ENCODE data around the gene TUBA1C. TPM values are rescaled to one million over a fixed set of nuclear protein-coding genes. Genes with fewer than 3 reads are reported as not detected.
A peak's percentile ranks its signal among the peaks of the same experiment; 100 is the strongest.

TUBA1C gene
- total and polyA plus RNA-seq, 9 of the 15 experiments (the other 6 are each of a cell fraction or from before 2014, with no cell fraction given) = 755 to 3,012 (median 914) TPM

DNA sequence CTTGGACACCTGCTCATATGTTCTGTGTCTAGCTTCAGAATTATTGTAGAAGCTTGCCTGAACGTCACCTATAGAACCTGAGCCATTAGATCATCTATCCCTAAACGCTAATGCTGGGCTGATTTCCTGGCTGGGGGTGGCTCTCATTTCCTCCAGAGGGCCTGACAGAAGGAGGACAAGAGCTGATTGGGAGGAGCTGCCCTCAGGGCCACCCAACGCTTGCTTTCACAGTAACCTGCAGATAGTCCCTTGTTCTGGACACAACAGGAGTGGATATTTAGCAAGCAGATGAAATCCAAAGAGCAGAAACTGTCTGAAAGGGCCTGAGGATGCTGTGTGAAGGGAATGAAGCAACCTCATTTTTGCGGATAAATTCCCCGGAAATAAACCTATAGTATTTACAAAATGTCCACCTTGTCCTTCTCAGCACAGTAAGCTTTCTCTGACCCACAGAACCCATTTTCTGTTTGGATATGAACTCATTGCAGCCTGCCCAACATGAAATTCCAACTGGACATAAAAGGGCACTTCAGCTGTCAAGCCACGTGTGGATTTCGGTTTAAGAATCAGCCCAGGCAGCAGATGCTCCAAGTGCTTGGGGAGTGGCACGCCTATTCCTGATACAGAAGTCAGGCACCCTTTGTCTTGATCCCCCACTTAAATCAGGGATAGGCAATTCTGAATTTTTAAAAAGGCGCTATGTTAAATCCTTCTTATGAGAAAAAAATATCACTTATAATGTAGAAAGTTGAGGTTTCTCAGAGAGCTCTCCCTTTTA lies 32.8 kb upstream of the TUBA1C start:
- in situ Hi-C loops (cut with MboI) = loop anchor here (5.0 kb wide), 2 partner anchors 90 to 170 kb away; partner anchors contain the start of gene KMT2D
- no peak for TF ChIP-seq LEF1 (IDR thresholded peaks at IDR 0.05)
- no peak for TF ChIP-seq TAF1 (IDR thresholded peaks at IDR 0.05; ENCODE audit: control insufficient read depth, extremely low read depth, insufficient read depth, low read length, severe bottlenecking)
- TF ChIP-seq PHF21A (IDR thresholded peaks at IDR 0.05; ENCODE audit: borderline replicate concordance, low read depth) = 0 out of 2 replicates have a peak, but pooled peaks have one; percentile 10
- TF ChIP-seq, protein P1, sequence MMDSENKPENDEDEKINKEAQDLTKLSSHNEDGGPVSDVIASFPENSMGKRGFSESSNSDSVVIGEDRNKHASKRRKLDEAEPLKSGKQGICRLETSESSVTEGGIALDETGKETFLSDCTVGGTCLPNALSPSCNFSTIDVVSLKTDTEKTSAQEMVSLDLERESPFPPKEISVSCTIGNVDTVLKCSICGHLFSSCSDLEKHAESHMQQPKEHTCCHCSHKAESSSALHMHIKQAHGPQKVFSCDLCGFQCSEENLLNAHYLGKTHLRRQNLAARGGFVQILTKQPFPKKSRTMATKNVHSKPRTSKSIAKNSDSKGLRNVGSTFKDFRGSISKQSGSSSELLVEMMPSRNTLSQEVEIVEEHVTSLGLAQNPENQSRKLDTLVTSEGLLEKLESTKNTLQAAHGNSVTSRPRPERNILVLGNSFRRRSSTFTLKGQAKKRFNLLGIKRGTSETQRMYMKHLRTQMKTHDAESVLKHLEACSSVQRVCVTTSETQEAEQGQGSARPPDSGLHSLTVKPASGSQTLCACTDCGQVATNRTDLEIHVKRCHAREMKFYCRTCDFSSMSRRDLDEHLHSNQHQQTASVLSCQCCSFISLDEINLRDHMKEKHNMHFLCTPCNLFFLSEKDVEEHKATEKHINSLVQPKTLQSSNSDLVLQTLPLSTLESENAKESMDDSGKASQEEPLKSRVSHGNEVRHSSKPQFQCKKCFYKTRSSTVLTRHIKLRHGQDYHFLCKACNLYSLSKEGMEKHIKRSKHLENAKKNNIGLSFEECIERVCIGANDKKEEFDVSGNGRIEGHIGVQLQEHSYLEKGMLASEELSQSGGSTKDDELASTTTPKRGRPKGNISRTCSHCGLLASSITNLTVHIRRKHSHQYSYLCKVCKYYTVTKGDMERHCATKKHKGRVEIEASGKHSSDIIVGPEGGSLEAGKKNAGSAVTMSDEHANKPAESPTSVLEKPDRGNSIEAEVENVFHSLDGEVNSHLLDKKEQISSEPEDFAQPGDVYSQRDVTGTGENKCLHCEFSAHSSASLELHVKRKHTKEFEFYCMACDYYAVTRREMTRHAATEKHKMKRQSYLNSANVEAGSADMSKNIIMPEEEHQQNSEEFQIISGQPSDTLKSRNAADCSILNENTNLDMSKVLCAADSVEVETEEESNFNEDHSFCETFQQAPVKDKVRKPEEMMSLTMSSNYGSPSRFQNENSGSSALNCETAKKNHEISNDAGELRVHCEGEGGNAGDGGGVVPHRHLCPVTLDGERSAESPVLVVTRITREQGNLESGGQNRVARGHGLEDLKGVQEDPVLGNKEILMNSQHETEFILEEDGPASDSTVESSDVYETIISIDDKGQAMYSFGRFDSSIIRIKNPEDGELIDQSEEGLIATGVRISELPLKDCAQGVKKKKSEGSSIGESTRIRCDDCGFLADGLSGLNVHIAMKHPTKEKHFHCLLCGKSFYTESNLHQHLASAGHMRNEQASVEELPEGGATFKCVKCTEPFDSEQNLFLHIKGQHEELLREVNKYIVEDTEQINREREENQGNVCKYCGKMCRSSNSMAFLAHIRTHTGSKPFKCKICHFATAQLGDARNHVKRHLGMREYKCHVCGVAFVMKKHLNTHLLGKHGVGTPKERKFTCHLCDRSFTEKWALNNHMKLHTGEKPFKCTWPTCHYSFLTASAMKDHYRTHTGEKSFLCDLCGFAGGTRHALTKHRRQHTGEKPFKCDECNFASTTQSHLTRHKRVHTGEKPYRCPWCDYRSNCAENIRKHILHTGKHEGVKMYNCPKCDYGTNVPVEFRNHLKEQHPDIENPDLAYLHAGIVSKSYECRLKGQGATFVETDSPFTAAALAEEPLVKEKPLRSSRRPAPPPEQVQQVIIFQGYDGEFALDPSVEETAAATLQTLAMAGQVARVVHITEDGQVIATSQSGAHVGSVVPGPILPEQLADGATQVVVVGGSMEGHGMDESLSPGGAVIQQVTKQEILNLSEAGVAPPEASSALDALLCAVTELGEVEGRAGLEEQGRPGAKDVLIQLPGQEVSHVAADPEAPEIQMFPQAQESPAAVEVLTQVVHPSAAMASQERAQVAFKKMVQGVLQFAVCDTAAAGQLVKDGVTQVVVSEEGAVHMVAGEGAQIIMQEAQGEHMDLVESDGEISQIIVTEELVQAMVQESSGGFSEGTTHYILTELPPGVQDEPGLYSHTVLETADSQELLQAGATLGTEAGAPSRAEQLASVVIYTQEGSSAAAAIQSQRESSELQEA (IDR thresholded peaks at IDR 0.05; ENCODE audit: low read depth) = no peak
- TF ChIP-seq, protein P2, sequence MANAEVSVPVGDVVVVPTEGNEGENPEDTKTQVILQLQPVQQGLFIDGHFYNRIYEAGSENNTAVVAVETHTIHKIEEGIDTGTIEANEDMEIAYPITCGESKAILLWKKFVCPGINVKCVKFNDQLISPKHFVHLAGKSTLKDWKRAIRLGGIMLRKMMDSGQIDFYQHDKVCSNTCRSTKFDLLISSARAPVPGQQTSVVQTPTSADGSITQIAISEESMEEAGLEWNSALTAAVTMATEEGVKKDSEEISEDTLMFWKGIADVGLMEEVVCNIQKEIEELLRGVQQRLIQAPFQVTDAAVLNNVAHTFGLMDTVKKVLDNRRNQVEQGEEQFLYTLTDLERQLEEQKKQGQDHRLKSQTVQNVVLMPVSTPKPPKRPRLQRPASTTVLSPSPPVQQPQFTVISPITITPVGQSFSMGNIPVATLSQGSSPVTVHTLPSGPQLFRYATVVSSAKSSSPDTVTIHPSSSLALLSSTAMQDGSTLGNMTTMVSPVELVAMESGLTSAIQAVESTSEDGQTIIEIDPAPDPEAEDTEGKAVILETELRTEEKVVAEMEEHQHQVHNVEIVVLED (CRISPR knock-in tag; IDR thresholded peaks at IDR 0.05) = no peak
- TF ChIP-seq HDAC1 (IDR thresholded peaks at IDR 0.05) = 0 out of 4 replicates have a peak, but pooled peaks of 1 of the 2 experiments have one; percentile 14

More for the DNA sequence above, 32.8 kb upstream of the TUBA1C start:
- peak overlapping the region; percentile 34; the same call in 1 of the 2 replicates for H3K4me3 ChIP-seq
- peaks cover 27 to 40% of the 10 kb centered on the region in 2 experiments for H3K4me1 ChIP-seq (replicated peaks in 1 of 2; ENCODE audit: control insufficient read depth in 2 of 2, insufficient read depth in 2 of 2, low read length in 2 of 2)
- no peaks in the 10 kb centered on the region for H3K27me3 ChIP-seq (ENCODE audit: control insufficient read depth in 2 of 2, insufficient read depth in 2 of 2, low read length in 2 of 2)
- H3K79me2 ChIP-seq (ENCODE audit: control insufficient read depth, insufficient read depth, low read length) = no peaks in the 10 kb centered on the region; the same call in 1 of the 3 replicates
- intact Hi-C loops (cut with micrococcal nuclease) = loop anchor here (2.0 to 10.0 kb wide), 3 partner anchors 35 to 237 kb away; partner anchors contain the start of genes DDN and TUBA1A
- no TSS peak for BruUV-seq (replicated peaks)
- H3K9me1 ChIP-seq (ENCODE audit: control insufficient read depth, insufficient read depth, low read length) = no peaks in the 10 kb centered on the region
- ChIA-PET POLR2A (interaction anchor here (0.6 to 4.2 kb wide), 12 partner anchors 9 to 1269 kb away, joined by 3 to 72 read pairs (median 3); partner anchors contain the start of genes PRPH, TMEM106C, TROAP and TUBA1B), CTCF (ENCODE audit: low intra/inter-chr PET ratio) (interaction anchor here (1.9 kb wide), 1 partner anchor 168 kb away, joined by 8 read pairs; no protein-coding TSS in a partner anchor)
- 38% methylated on average over 9 of the region's 9 CpGs for WGBS (ENCODE audit: insufficient coverage, low coverage, missing lambda C conversion rate)
- H3K36me3 ChIP-seq (ENCODE audit: control insufficient read depth, insufficient read depth, low read length) = no peaks in the 10 kb centered on the region
- peak overlapping the region; percentile 87 for H3K4me2 ChIP-seq (ENCODE audit: insufficient read depth, low read length)
- FAIRE-seq (peak; percentile 19), DNase-seq (ENCODE audit: extremely low read depth in 1 of 4, low spot score in 3 of 4) (peak in 1 of 4 experiments; percentile 50), ATAC-seq (no peak)
- H3K9ac ChIP-seq (ENCODE audit: insufficient read depth in 1 of 2, low read depth in 2 of 2, low read length in 2 of 2) = peak overlapping the region; percentile 20 to 76; a peak in 3 of 4 replicates
- H3K27ac ChIP-seq (ENCODE audit: extremely low read depth, low read depth, low read length) = peak overlapping the region; percentile 87; the same call in 2 of the 3 replicates
- no peaks in the 10 kb centered on the region for H3K9me3 ChIP-seq (replicated peaks; ENCODE audit: control insufficient read depth, insufficient read depth, low read depth, low read length)
- 0 out of 2 replicates have a peak, but pooled peaks cover 2% of the 10 kb centered on the region for H4K20me1 ChIP-seq (replicated peaks; ENCODE audit: control insufficient read depth, insufficient read depth, low read length)
- peak overlapping the region; percentile 37 for H2AFZ ChIP-seq (ENCODE audit: low read depth, low read length)

Data from K562 (cell line).